Gastrocnemius medialis (tissue), 4 donors: ENCODE data around the gene NXT1.

Experiments used
- CTCF ChIP-seq, 5 experiments: fragments of 450-650 bp in 3 of 5; fragments of 200-600 bp in 2 of 5; sonication (generic) in 2 of 5; IDR thresholded peaks in 4 of 5; conservative IDR thresholded peaks in 1 of 5; 1 replicate in 4 of 5; 2 replicates in 1 of 5; pipeline ENCODE4 v1.5.1; 2016 to 2019; ENCODE audit warnings: antibody characterized with exemption in 5 of 5, mild to moderate bottlenecking in 3 of 5, moderate library complexity in 3 of 5
- POLR2A ChIP-seq, 2 donors: fragments of 450-650 bp; IDR thresholded peaks; one replicate each; pipeline ENCODE4 v1.6.1; 2017; ENCODE audit warnings: antibody characterized with exemption in 2 of 2, mild to moderate bottlenecking in 2 of 2, moderate library complexity in 2 of 2

GRCh38 chr20:23370873-23371272 lies 20.3 kb downstream of the NXT1 start:
- TF ChIP-seq CTCF (IDR thresholded peaks at IDR 0.05 in 4 of 5, conservative IDR thresholded peaks at IDR 0.05 in 1 of 5), result no peak
- TF ChIP-seq POLR2A (IDR thresholded peaks at IDR 0.05), result no peak
